GM12878 (cell line): ENCODE measurements around the gene FYB1.

Source experiments
- EP300 ChIP-seq, 2 experiments: fragments of 150-350 bp in 1 of 2; IDR thresholded peaks; 2 replicates each; pipeline ENCODE4 v1.6.1; 2011 to 2012; ENCODE audit warnings: low read depth in 2 of 2, low read length in 2 of 2, borderline replicate concordance in 1 of 2, improper control_type of control experiment in 1 of 2, inconsistent platforms in 1 of 2; ENCODE audit not compliant: control insufficient read depth in 1 of 2
- EZH2 ChIP-seq: IDR thresholded peaks from 2 replicates; pipeline ENCODE4 v1.6.1; 2012; ENCODE audit warnings: low read depth, mild to moderate bottlenecking, control low read depth, inconsistent platforms, low read length, borderline replicate concordance; ENCODE audit not compliant: control insufficient read depth
- GATAD2B ChIP-seq: fragments of 450-650 bp; conservative IDR thresholded peaks from 2 replicates; pipeline ENCODE4 v1.6.1; 2017; ENCODE audit warnings: low read depth, mild to moderate bottlenecking, moderate library complexity
- NFXL1 ChIP-seq: fragments of 450-650 bp; IDR thresholded peaks from 2 replicates; pipeline ENCODE4 v1.6.1; 2017; ENCODE audit warnings: antibody characterized with exemption, mild to moderate bottlenecking, borderline replicate concordance
- NRF1 ChIP-seq: conservative IDR thresholded peaks from 2 replicates; pipeline ENCODE4 v1.6.1; 2011; ENCODE audit warnings: mild to moderate bottlenecking, low read depth, low read length, improper control_type of control experiment
- RAD21 ChIP-seq: IDR thresholded peaks from 2 replicates; pipeline ENCODE4 v1.6.1; 2011; ENCODE audit warnings: mild to moderate bottlenecking, low read depth, low read length, moderate library complexity; ENCODE audit not compliant: insufficient read depth
- RBBP5 ChIP-seq: fragments of 200-600 bp; sonication (generic); conservative IDR thresholded peaks from 2 replicates; pipeline ENCODE4 v1.6.1; 2016
- RUNX3 ChIP-seq: IDR thresholded peaks from 2 replicates; pipeline ENCODE4 v1.6.1; 2012; ENCODE audit warnings: low read length, inconsistent platforms
- YY1 ChIP-seq: IDR thresholded peaks from 2 replicates; pipeline ENCODE4 v1.6.1; 2011; ENCODE audit warnings: low read depth, mild to moderate bottlenecking, low read length
- ZNF24 ChIP-seq: fragments of 450-650 bp; IDR thresholded peaks from 2 replicates; pipeline ENCODE4 v1.6.1; 2017; ENCODE audit warnings: antibody characterized with exemption, mild to moderate bottlenecking
- TF ChIP-seq, protein P1 (sequence below): fragments of 450-650 bp; formaldehyde crosslinking; IDR thresholded peaks from 2 replicates; pipeline ENCODE4 v1.5.0; 2022; ENCODE audit warnings: mild to moderate bottlenecking, missing genetic modification characterization
- TF ChIP-seq, protein P2 (sequence below): fragments of 450-650 bp; IDR thresholded peaks from 2 replicates; pipeline ENCODE4 v1.6.1; 2017; ENCODE audit warnings: antibody characterized with exemption, mild to moderate bottlenecking, moderate library complexity
- TF ChIP-seq, protein P3 (sequence below): IDR thresholded peaks from 2 replicates; pipeline ENCODE4 v1.6.1; 2012; ENCODE audit warnings: low read depth, low read length, improper control_type of control experiment
- TF ChIP-seq, protein P4 (sequence below), 3 experiments: IDR thresholded peaks in 2 of 3; conservative IDR thresholded peaks in 1 of 3; 2 replicates each; pipeline ENCODE4 v1.5.1; 2011; ENCODE audit warnings: low read depth in 3 of 3, low read length in 3 of 3, mild to moderate bottlenecking in 3 of 3, control low read depth in 2 of 3, moderate library complexity in 2 of 3, inconsistent platforms in 1 of 3, mixed read lengths in 1 of 3; ENCODE audit not compliant: control insufficient read depth in 2 of 3, insufficient read depth in 1 of 3; ENCODE audit errors: extremely low read depth in 1 of 3

DNA sequence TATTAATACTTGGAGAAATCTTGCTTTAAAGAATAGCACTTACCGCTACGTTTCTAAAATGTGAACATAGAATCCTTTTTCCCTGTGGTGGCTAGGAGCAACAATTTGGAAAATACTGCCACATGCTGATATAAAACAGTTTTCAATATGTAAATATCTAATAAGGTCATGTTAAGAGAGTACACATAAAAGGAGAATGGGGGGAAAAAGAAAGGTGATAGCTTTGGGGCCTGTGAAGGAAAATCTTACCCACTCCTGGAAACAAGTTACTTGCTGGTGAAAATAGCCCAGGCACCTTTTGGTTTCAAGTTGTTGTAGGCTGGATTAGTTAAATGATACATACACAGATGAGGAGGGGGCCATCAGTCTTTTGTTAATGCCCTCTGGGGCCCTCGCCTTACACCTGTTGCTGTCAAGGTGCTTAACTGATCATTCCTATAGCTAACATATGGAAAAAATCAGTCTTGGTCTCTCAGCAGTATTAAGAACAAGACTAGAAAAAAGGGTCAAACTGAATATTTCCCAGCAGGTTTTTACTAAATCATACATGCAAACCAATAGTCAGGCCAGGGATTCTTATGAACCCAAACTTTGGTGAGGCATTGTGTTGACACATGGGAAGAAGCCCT lies 24.1 kb downstream of the FYB1 start:
- TF ChIP-seq NRF1 (no peak), EZH2 (no peak), NFXL1 (no peak), YY1 (no peak), EP300 (IDR thresholded peaks at IDR 0.05; ENCODE audit: borderline replicate concordance in 1 of 2, control insufficient read depth in 1 of 2, low read depth in 2 of 2, low read length in 2 of 2) (no peak), RAD21 (no peak), RBBP5 (no peak), GATAD2B (no peak), RUNX3 (no peak), ZNF24 (no peak)
- TF ChIP-seq, protein P1, sequence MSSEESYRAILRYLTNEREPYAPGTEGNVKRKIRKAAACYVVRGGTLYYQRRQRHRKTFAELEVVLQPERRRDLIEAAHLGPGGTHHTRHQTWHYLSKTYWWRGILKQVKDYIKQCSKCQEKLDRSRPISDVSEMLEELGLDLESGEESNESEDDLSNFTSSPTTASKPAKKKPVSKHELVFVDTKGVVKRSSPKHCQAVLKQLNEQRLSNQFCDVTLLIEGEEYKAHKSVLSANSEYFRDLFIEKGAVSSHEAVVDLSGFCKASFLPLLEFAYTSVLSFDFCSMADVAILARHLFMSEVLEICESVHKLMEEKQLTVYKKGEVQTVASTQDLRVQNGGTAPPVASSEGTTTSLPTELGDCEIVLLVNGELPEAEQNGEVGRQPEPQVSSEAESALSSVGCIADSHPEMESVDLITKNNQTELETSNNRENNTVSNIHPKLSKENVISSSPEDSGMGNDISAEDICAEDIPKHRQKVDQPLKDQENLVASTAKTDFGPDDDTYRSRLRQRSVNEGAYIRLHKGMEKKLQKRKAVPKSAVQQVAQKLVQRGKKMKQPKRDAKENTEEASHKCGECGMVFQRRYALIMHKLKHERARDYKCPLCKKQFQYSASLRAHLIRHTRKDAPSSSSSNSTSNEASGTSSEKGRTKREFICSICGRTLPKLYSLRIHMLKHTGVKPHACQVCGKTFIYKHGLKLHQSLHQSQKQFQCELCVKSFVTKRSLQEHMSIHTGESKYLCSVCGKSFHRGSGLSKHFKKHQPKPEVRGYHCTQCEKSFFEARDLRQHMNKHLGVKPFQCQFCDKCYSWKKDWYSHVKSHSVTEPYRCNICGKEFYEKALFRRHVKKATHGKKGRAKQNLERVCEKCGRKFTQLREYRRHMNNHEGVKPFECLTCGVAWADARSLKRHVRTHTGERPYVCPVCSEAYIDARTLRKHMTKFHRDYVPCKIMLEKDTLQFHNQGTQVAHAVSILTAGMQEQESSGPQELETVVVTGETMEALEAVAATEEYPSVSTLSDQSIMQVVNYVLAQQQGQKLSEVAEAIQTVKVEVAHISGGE (CRISPR knock-in tag) = no peak
- TF ChIP-seq, protein P2, sequence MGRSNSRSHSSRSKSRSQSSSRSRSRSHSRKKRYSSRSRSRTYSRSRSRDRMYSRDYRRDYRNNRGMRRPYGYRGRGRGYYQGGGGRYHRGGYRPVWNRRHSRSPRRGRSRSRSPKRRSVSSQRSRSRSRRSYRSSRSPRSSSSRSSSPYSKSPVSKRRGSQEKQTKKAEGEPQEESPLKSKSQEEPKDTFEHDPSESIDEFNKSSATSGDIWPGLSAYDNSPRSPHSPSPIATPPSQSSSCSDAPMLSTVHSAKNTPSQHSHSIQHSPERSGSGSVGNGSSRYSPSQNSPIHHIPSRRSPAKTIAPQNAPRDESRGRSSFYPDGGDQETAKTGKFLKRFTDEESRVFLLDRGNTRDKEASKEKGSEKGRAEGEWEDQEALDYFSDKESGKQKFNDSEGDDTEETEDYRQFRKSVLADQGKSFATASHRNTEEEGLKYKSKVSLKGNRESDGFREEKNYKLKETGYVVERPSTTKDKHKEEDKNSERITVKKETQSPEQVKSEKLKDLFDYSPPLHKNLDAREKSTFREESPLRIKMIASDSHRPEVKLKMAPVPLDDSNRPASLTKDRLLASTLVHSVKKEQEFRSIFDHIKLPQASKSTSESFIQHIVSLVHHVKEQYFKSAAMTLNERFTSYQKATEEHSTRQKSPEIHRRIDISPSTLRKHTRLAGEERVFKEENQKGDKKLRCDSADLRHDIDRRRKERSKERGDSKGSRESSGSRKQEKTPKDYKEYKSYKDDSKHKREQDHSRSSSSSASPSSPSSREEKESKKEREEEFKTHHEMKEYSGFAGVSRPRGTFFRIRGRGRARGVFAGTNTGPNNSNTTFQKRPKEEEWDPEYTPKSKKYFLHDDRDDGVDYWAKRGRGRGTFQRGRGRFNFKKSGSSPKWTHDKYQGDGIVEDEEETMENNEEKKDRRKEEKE = no peak
- TF ChIP-seq, protein P3, sequence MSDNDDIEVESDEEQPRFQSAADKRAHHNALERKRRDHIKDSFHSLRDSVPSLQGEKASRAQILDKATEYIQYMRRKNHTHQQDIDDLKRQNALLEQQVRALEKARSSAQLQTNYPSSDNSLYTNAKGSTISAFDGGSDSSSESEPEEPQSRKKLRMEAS = no peak
- TF ChIP-seq, protein P4, sequence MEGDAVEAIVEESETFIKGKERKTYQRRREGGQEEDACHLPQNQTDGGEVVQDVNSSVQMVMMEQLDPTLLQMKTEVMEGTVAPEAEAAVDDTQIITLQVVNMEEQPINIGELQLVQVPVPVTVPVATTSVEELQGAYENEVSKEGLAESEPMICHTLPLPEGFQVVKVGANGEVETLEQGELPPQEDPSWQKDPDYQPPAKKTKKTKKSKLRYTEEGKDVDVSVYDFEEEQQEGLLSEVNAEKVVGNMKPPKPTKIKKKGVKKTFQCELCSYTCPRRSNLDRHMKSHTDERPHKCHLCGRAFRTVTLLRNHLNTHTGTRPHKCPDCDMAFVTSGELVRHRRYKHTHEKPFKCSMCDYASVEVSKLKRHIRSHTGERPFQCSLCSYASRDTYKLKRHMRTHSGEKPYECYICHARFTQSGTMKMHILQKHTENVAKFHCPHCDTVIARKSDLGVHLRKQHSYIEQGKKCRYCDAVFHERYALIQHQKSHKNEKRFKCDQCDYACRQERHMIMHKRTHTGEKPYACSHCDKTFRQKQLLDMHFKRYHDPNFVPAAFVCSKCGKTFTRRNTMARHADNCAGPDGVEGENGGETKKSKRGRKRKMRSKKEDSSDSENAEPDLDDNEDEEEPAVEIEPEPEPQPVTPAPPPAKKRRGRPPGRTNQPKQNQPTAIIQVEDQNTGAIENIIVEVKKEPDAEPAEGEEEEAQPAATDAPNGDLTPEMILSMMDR (IDR thresholded peaks at IDR 0.05 in 2 of 3, conservative IDR thresholded peaks at IDR 0.05 in 1 of 3; ENCODE audit: control insufficient read depth in 2 of 3, extremely low read depth in 1 of 3, insufficient read depth in 1 of 3, low read depth in 3 of 3, low read length in 3 of 3) = no peak
